ENCODE results near the gene MASP1.

GRCh38 chr3:187264021-187264420 lies 27.5 kb downstream of the MASP1 start:
- TF ChIP-seq POLR2A (IDR thresholded peaks at IDR 0.05; ENCODE audit: low read length) (no peak), MAX (IDR thresholded peaks at IDR 0.05) (no peak), CTCF (IDR thresholded peaks at IDR 0.05) (no peak), REST (IDR thresholded peaks at IDR 0.05) (no peak), EP300 (IDR thresholded peaks at IDR 0.05) (no peak), RFX5 (IDR thresholded peaks at IDR 0.05) (no peak), JUNB (IDR thresholded peaks at IDR 0.05) (no peak), RAD21 (conservative IDR thresholded peaks at IDR 0.05 in 1 of 2, IDR thresholded peaks at IDR 0.05 in 1 of 2) (no peak), CHD4 (IDR thresholded peaks at IDR 0.05; ENCODE audit: borderline replicate concordance) (no peak)
